HG03103 (cell line): ENCODE data around the gene STIMATE.

Experiments used
- ATAC-seq: cut with Tn5 transposase; IDR thresholded peaks from one replicate; pipeline ENCODE4 v1.9.1; 2021; ENCODE audit warnings: low read depth; ENCODE audit not compliant: unreplicated experiment

The STIMATE gene

DNA sequence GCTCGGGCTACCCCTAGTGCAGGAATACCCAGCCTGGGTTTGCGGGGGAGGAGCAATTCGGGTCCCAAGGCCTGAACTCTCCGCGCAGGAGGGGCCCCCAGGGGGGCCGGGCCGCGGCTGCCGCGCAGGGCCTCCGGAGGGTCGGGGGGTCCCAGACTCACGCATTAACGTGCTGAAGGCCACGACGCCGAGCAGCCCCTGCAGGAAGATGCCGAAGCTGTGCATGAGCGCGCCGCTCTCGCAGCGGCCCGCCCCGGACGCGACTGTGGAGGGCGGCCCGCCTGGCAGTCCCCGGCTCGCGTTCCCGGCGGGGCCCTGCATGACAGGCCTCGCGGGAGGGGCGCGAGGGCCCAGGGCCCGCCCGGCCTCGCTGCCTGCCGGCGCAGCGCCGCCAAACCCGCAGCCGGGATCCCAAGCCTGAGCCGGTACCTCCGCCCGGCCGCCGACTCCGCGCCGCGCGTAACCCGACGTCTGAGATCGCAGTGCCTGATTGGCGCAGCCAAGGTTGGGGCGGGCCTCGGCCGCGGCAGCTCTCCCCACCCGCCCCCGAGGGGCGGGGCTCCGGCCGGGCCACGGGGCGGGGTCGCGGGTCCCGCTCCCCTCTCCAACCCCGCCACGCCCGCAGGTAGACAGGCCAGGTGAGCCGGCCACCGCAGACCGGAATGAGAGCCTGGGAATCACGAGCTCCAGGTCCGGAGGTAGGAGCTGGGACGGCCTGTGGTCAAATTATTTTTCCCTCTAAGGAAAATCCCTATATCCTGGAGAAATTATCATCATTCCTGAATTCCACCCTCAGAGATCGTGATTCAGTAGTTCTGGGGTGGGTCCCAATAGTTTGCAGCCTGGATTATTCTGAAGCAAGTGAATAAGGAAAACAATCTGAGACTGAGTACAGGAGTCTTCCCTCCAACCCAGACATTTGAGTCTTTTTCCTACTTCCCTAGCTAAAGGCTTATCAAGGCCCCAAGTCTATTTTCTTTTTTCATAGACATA is at the start of gene STIMATE:
STIMATE (minus strand) TSS at position 419 of the 993 bp plus-strand sequence; CDS start at position 321, 98 bp downstream.
- ATAC-seq, result peak; percentile 85

DNA sequence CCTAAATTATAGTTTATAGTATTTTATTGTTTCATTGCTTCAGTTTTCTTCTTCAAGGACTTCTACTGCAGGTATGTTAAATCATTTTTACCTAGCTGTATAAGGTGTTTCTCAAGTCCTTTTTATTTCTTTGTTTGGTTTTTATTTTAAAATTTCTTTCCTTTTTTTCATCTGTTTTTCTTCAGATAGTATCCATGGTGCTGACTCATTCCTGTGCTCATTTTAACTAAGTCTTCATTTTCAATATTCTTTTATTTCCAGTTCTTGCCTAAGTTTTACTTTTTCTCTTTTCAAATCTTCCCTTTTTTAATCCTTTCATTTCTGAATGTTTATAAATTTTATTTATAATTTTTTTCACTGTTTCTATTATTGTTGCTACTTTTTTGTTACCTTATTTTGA is 42.3 kb upstream of the STIMATE start:
- no peak for ATAC-seq

DNA sequence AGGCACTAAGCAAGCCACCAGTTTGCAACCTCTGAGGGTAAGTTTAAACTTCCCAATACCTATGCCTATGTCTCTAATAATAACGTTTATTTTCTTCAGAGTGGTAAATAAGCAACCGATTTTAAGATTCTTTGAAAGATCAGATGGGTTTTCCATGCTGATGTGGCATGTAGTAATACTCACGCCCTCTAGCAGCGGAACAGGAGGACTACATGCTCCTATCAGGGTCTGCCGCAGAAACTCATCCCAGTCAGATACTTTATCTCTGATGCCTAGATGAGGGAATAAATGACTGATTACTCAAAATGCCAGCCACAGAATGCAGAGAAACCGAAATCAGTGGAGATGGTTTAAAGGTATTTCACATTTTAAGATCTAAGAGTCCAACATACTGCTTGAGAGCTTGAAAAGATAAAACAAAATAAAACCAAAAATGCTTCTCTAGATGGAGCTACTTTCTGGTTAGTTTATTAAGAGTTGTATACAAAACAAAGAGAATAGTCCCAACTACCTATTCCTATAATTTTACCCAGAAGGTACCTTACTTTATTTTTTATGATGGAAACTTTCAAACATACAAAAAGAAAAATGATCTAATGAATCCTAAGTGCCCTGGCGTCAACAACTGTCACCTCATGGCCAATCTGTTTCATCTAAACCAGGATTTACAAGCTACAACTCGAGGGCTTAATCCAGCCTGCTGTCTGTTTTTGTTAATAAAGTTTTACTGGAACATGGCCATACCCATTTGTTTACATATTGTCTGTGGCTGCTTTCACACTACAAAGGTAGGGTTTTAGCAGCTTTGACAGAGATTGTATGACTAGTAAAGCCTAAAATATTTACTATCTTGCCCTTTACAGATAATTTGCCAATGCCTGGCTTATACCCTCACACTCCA is 37.5 kb upstream of the STIMATE start:
- ATAC-seq, result no peak

- no peak for ATAC-seq
These were observed 34.5 kb upstream of the STIMATE start for GRCh38 chr3:52931889-52932288.

- no peak for ATAC-seq
These were observed 34.0 kb upstream of the STIMATE start for GRCh38 chr3:52931328-52931727.

- no peak for ATAC-seq
These were observed 33.4 kb upstream of the STIMATE start for GRCh38 chr3:52930748-52931147.

DNA sequence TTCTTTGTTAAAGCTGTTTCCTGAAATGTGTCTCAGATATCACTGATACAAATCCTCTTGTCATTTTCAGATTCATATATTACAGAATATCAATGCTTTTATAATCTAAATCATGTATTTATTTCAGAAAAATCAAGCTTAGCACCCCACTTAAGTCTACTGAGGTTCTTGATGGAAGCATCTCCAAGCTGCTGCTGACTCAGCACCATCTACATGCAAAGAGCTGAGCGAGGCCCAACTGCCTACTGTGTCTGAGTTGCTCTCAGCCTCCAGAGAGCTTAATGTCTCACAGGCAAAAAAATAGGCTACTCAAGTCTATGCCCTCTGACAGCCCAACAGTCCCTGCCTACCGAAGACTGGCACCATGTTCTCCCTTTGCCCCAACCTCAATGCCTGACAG is 29.2 kb upstream of the STIMATE start:
- no peak for ATAC-seq

GRCh38 chr3:52925405-52926313 is 28.3 kb upstream of the STIMATE start:
- ATAC-seq, result no peak

DNA sequence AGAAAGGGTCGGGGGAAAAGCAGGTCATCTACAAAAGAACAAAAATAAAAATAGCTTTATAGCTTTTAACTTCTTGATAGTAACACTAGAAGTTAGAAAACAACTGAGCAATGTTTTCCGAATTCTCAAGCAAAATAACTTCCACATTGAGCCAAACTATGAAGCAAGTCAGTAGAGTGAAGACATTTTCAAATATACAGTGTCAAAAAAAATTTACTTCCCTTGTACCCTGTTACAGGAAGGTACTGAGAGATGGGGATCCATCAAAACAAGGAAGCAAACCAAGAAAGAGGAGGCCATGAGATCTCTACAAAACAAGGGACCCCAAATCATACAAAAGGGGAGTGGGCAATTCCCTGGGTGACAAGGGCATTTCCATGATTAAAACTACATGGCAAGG is 26.6 kb upstream of the STIMATE start:
- no peak for ATAC-seq

- no peak for ATAC-seq
These were observed 23.5 kb upstream of the STIMATE start for GRCh38 chr3:52920841-52921240.

DNA sequence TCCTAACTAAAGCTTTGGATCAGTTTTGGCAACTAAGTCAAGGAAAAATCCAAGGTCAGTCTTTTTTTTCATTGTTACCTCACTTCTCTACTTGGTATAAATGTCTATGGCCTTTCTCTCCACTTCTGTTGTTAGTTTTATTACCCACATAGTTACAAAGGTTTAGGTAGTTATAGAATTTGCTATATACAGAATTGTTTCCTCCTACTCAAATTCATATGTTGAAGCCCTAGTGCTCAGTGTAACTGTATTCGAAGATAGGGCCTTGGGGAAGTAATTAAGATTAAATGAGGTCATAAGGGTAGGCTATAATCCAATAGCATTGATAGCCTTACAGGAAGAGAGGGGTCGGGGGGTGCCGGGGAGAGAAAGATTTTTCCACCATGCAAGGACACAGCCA is 19.7 kb upstream of the STIMATE start:
- ATAC-seq, result no peak

GRCh38 chr3:52915294-52915693 is 17.9 kb upstream of the STIMATE start:
- ATAC-seq, result no peak

DNA sequence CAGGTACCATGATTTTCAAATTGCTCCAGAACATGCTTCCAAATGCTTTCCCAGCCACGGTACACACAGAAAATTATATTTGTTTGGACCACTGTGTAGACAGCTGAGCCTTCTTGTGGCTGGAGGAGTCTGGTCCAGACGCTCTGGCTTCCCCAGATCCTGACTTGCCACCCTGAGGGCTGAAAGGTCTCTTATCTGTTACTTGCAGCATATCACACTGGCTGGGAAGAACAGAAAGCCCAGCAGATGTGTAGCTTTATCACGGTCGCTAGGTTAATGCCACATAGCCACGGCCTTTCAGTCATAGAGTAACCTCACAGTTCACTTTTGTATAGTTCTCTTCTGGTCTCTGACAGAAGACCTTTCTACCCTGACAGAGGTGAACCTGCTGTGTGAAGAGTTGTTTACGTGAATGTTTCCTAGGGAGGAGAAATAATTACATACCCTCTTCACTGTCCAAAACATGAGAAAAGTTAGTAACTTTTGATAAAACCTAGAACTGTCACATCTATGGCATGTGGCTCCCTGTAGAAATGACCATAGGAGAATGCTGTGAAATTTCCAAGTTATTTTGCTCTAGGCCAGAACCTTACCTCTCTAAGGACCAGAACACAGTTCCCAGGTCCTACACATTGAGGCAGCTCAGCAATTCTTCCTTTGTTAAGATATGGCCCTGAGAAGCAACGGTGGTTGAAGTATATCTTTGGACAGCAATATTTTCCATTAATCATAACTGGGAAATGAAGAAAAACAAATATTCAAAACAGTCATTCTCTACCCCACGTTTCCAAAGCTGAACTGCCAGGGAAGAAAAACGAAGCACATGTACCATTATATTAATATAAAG is 15.8 kb upstream of the STIMATE start:
- no peak for ATAC-seq

DNA sequence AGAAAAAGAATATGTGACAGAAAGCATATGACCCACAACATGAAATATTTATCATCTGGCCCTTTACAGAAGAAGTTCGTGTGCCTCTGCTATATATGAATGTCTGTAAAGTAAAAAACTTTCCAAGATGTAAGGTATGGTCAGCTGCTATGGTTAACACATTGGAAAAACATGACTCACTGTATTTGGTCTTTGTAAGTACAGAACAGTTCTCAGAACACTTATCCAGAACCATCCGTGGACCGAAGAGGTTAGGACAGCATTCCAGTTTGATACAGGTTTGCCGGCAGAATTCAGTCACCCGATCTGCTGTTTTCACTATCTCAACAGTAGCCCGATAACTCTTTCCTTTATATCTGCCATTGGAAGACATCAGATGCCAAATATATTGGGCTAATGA is 13.5 kb upstream of the STIMATE start:
- no peak for ATAC-seq

DNA sequence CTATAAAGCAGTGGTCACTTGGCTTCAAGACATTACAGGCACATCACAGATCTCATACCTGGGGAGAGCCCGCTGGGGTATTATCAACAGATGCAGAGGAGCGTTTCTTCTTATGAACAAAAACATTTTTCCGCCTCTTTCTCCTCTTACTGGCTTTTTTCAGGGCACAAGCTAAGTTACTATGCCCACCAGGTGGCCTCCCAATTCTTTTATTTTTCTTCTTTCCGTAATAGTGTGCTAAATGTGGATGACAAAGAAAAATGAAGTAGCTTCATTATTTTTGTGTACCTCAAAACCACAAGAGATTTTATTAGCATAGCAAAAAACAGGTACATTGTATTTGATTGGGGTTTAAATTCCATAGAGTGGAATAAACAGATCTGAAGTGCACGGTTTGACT is 10.1 kb upstream of the STIMATE start:
- no peak for ATAC-seq

GRCh38 chr3:52904552-52904951 is 7.2 kb upstream of the STIMATE start:
- ATAC-seq, result no peak

- ATAC-seq, result no peak
These were observed 6.7 kb upstream of the STIMATE start for GRCh38 chr3:52904000-52904399.

GRCh38 chr3:52896613-52897012 is 735 bp downstream of the STIMATE start:
- ATAC-seq, result no peak

GRCh38 chr3:52896151-52896550 is 1.2 kb downstream of the STIMATE start:
- no peak for ATAC-seq
